ENCODE data around the gene BSPH1.
"Not testable (repeated sequence)": the region's sequence is repeated elsewhere in the genome, so short reads cannot be mapped to it uniquely, and the experiment has no call there.

Gene BSPH1, protein sequence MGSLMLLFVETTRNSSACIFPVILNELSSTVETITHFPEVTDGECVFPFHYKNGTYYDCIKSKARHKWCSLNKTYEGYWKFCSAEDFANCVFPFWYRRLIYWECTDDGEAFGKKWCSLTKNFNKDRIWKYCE

GRCh38 chr19:47992070-47992469, at the start of gene BSPH1:
BSPH1 (minus strand) TSS chr19:47992170; CDS start chr19:47992081, 89 bp downstream.
- no peak for DNase-seq (ENCODE audit: low read depth)

DNA sequence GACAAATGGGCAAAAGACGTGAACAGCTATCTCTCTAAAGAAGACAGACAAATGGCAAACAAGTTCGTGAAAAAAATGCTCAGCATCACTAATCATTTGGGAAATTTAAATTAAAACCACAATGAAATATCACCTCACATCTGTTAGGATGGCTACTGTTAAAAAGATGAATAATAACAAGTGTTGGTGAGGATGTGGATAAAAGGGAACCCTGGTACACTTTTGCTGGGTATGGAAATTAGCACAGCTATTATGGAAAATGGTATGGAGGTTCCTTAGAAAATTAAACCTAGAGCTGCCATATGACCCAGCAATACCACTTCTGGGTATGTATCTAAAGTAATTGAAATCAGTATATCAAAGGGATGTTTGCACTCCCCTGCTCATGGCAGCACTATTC, 44.8 kb upstream of the BSPH1 start:
- no peak for DNase-seq (ENCODE audit: low read depth)

DNA sequence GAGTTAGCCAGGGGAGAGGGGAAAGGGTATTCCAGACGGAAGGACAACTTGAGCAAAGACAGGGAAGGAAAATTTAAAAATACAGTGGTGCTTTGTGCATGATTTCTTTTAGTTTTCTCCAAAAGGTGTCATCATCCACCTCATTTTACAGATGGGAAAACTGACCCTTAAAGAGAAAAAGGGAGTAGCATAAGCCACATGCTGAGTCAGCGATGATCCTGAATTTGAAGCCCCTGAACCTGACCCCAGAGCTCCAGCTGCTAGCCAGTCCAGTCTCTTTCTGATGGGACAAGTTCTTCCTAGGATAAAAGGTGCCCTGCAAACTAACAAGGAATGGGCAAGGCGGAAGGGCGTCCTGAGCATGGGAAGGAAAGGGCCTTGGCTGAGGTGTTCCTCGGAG, 41.6 kb upstream of the BSPH1 start:
- no peak for DNase-seq (ENCODE audit: low read depth)

- no peak for DNase-seq (ENCODE audit: low read depth)
Observed at GRCh38 chr19:48030073-48030472, 38.1 kb upstream of the BSPH1 start.

DNA sequence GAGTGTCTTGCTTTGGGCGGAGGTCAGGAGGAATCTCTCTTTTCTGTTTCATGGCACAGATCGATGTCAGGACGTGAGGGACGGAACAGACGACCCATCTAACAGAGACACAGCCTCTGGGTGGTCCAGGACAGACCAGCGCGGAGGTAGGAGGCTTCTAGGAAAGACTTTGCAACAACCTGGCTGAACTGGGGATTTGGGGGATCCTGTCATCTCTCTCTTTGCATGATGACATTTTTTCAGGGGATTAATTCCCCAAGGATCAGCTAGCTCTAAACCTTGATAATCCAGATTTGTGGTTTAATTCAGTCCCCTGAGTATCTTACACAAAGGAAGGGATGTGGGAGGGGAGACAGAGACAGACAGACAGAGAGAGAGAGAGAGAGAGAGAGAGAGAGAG, 37.5 kb upstream of the BSPH1 start:
- DNase-seq (ENCODE audit: low read depth) = no peak

- no peak for DNase-seq (ENCODE audit: low read depth)
Observed at GRCh38 chr19:48025480-48025879, 33.5 kb upstream of the BSPH1 start.

DNA sequence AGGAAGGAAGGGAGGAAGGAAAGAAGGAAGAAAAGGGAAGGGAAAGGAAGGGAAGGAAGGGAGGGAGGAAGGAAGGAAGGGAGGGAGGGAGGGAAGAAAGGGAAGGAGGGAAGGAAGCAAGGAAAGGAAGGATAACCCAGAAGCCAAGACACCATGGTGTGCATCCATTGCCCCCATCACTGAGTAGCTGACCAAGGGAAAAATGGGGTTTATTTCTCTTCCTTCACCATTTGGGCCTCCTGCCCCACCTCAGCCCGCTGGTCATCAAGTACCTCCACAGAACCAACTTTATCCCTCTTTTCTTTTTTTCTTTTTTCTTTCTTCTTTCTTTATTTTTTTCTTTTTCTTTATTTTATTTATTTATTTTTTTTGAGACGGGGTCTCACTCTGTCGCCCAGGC, 31.5 kb upstream of the BSPH1 start:
- DNase-seq (ENCODE audit: low read depth) = no peak

DNA sequence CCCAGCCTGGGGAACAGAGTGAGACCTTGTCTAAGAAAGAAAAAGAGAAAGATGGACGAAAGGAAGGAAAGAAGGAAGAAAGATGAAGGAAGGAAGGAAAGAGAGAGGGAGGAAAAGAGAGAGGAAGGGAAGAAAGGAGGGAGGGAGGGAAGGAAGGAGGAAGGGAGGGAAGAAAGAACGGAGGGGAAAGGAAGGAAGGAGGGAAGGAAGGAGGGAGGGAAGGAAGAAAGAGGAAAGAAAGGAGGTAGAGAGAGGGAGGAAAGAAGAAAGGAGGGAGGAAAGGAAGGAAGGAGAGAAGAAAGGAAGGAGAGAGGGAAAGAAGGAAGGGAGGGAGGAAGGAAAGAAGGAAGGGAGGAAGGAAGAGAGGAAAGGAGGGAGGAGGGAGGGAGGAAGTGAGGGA, 31.0 kb upstream of the BSPH1 start:
- DNase-seq (ENCODE audit: low read depth) = no peak

- DNase-seq (ENCODE audit: low read depth) = no peak
Observed at GRCh38 chr19:48020686-48021085, 28.7 kb upstream of the BSPH1 start.

DNA sequence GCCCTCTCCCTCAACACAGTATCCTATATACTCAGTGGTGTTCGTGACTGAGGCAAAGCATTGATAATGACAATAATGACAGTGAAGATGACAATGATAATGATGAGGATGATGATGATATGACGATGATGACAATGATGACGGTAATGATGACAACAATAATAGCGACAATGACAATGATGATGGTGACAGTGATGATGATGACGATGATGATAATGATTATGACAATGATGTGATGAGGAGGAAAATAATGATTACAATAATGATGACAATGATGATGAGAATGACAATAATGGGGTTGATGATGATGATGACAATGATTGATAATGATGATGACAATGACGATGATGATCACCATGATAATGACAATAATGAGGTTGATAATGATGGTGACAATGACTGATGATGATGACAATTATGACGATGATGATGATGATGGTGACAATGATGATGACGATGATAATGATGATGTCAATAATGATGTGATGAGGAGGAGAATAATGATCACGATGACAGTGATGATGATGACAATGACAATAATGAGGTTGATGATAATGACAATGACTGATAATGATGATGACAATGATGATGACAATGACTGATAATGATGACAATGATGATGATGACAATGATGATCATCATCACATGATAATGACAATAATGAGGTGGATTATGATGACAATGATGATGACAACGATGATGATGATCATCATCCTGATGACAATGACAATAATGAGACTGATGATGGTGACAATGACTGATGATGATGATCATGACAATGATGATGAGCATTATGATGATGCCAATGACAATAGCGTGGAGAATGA, 19.2 kb upstream of the BSPH1 start:
- DNase-seq (ENCODE audit: low read depth) = no peak

DNA sequence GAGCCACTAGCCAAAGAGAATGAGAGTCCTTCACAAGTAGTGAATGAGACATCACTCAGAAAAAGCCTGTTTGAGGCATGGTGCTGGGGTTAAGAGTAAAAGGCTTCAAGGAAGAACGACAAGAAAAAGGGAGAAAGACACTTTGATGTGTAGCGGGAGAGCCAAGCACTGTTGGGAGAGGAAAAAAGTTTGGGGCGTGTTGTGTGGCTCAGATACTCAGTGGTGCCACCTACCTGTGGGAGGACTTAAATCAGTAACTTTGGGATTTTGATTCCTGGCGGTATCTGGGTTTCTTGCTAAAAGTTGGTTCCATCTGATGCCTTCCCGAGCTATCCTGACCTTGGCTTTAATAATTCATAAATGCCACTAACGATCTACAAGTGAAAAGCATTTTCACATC, 14.8 kb upstream of the BSPH1 start:
- DNase-seq (ENCODE audit: low read depth) = no peak

GRCh38 chr19:48004236-48004635, 12.3 kb upstream of the BSPH1 start:
- DNase-seq (ENCODE audit: low read depth) = no peak

DNA sequence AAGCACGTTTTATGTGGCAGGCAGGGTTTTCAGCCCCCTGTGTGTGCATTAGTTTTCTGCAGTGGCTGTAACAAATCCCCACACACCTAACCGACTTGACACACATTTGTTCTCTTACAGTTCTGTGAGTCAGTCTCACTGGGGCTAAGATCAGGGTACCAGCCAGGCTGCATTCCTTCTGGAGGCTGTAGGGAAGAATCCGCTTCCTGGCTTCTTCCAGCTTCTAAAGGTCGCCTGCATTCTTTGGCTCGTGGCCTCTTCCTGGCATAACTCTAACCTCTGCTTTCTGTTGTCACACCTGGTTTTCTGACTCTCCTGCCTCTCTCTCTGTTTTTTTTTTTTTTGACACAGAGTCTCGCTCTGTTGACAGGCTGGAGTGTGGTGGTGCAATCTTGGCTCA, 8.9 kb upstream of the BSPH1 start:
- no peak for DNase-seq (ENCODE audit: low read depth)

GRCh38 chr19:47998800-47999199, 6.8 kb upstream of the BSPH1 start:
- no peak for DNase-seq (ENCODE audit: low read depth)

DNA sequence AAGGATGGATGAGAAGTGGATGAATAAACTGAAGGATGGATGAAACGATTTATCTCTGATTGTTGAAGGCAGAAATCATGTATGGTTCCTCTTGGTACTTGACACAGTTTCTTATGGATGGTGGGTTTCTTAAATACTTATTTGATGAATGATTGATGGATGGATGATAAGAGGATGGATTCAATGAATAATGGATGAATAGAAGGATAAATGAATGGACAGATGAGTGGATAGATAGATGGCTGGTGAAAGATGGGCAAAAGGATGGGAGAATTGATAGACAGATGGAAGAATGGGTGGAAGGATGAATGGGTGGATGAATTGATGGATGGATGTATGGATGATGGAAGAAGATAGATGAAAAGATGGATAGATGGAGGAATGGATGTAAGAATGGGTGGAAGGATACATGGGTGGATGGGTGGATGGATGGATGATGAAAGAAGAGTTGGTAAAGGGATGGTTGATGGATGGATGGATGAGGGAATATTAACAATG, 4.3 kb upstream of the BSPH1 start:
- no peak for DNase-seq (ENCODE audit: low read depth)

DNA sequence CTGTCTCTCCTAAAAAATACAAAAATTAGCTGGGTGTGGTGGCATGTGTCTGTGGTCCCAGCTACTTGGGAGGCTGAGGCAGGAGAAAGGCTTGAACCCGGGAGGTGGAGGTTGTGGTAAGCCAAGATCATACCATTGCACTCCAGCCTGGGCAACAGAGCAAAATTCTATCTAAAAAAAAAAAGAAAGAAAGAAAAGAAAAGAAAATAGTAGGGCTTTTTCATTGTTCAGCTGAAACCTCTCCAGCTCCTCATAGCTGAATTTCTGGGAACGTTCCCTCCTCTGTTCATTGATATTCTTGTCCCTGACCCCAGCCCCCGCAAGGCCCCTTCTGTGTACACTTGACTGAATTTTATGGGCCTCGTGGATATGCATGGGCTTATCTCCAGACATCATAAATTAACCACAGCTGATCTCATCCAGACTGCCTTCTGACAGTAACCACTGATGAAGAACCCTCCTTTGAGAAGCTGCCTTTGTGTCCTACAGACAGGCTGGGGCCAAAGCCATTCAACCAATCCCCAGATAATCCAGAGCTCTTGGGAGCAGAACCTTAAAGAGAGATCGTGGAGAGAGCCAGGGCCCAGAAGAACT, 2.3 kb upstream of the BSPH1 start, which contains the start of gene ELSPBP1:
Gene ELSPBP1 (plus strand): TSS at position 424 of the 594 bp plus-strand sequence. CDS start 14,036 bp downstream, outside the sequence.
- no peak for DNase-seq (ENCODE audit: low read depth)

GRCh38 chr19:47991191-47991808, 670 bp downstream of the BSPH1 start:
- DNase-seq (ENCODE audit: low read depth) = no peak

DNA sequence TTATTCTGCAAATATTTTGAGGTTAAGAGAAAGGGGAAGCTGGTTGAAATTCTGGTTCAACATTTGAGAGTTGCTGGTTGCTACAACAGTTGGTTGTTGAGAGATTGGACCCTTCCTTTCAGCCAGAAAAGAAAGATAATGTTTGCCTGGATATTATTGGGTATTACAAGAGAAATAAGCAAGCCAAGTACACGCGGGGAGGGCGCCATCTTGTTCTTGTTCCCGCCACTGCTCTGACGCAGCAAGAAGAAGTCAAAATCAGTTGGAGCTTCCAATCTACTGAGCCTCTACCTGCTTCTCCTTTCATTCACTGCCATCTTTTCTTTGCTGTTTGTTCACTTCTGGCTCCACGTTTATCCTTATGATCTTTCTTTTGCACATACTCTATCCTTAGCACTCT, 18.4 kb downstream of the BSPH1 start:
- no peak for DNase-seq (ENCODE audit: low read depth)

- not testable (repeated sequence) for DNase-seq (ENCODE audit: low read depth)
Observed at GRCh38 chr19:47955936-47956335, 36.0 kb downstream of the BSPH1 start.

DNA sequence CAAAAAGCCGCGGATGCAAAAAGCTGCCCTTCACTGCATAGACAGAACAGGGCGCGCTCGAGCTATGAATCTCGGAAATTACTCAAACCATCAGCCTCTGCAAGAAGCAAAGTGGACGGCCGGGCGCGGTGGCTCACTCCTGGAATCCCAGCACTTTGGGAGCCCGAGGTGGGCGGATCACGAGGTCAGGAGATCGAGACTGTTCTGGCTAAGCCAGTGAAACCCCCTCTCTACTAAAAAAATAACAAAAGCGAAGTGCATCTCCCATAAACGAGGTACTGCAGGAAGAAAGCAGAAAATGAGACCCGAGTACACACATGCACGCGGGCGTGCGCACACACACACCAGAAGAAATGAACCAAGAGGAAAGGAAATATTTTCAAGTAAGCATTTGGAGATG, 39.8 kb downstream of the BSPH1 start:
- DNase-seq (ENCODE audit: low read depth) = not testable (repeated sequence)

GRCh38 chr19:47949852-47950521, 42.0 kb downstream of the BSPH1 start:
- not testable (repeated sequence) for DNase-seq (ENCODE audit: low read depth)

GRCh38 chr19:47928581-47928980, 63.4 kb downstream of the BSPH1 start:
- not testable (repeated sequence) for DNase-seq (ENCODE audit: low read depth)

Measured in GM04504 (cell line).